HG02973 (cell line): ENCODE results near the gene FSTL4.
"Not testable (repeated sequence)": the region's sequence is repeated elsewhere in the genome, so short reads cannot be mapped to it uniquely, and the experiment has no call there.

ENCODE experiments used
- ATAC-seq: cut with Tn5 transposase; IDR thresholded peaks from one replicate; pipeline ENCODE4 v1.9.1; 2021; ENCODE audit warnings: moderate library complexity; ENCODE audit not compliant: unreplicated experiment

FSTL4 gene

DNA sequence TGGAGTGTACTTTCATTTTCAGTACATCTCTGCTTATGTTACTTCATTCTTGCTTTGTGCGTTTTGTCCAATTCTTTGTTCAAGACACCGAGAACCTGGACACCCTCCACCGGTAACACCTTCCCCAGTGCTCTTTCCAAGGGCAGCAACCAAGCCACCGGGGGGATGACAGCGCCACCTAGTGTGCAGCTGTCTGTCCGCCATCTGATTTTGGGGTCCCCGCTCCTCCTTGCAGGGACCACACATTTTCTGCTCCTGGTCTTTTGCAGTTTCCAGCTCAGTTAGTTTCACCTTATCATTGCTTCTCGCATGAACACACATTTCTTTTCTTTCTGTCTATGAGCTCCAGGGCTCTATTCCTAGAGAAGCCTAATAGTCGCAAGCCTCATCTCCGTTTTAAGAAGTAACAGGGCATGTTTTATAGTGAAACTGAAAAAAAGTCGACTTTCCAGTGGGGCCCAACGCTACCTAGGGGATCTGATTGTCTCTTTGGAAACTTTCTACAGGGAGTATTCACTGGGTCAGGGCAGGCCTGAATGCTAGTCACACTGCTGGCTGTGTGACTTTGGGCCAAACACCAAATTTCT lies 152.1 kb downstream of the FSTL4 start:
- no peak for ATAC-seq

DNA sequence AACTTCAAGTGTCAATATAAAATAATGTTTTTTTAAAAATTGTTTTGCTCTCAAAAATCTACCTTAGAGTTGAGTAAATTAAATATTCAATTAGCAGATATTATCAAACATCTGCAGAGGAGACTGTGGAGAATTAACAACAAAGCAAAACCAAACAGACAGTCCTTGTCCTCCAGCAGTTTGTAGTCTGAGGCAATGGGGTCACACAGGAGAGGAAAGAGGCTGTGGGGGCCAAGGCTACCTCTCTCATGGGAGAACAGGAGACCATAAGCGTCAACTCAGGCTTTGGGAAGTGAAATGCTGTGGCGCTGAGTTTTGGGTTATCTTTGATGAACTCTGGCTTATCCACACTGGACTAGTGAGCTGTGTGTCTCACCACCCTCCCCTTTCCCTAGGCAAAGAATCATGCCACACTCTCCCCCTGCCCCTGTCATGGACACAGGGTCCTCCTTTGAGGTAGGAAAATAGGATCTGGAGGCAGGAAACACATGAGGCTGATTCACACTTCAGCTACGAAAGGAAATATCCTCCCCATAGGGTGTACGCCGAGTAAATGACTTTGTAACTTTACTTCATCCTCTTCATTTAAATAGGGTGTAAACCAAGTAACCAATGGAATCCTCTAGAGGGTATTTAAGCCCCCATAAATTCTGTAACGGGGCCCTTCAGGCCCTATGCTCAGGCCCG lies 152.7 kb downstream of the FSTL4 start:
- no peak for ATAC-seq

DNA sequence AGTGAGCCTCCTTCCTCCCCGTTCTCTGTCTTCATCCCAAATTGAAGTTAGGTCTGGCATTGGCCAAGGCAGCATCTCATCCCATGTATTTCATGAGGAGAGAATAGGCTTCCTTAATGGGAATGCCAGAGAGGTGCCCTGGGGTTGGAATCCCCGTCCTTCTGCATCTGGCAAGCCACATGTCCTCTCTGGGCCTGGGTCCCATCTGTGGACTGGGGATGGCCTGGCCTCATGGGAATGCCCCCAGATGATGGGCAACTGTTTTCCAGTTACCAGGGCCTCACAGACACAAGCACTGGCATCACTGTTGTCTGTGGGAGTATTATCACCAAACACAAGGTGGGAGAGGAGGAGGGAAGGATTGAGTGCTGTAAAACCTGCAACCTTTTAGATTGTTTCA lies 153.9 kb downstream of the FSTL4 start:
- no peak for ATAC-seq

DNA sequence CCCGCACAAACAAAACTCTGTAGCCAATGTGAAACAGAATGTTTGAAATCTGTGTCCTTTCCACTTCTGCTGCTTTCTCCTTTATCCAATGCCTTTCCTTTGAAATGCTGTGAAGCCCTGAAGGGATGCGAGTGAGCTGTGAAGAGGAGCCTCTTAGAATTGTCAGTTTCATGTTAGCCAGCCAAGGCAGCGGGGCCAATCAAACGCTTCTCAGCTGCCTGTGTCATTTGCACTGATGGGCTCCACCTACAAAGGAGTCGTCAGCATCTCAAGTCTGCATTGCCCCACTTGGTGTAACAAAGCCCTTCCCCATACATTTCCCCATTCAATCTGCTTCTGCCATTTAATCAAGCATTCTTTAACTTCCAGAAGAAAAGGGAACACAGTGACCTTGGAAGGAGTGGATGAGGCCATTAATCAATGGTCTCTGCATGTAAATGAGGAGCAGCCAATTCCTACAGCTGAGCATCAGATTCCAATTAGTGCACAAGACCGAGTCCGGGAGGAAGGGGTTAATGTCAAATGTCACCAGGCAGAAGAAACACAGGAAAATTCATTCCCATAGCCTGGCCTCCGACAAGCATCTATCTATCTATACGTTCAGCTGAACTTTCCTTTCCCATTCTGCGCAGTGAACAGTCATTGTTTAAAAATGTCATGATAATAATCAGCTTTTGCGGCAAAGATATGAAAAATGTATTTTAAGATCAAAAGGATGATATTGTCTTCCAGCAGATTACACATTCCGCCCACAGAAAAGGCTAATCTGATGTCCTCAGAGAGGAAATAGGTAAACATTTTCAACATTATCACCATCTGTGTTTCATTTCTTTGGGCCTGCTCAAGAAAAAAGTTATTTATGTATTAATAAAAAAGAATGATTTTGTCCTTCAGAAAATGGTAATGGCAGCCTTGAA lies 154.6 kb downstream of the FSTL4 start:
- no peak for ATAC-seq

DNA sequence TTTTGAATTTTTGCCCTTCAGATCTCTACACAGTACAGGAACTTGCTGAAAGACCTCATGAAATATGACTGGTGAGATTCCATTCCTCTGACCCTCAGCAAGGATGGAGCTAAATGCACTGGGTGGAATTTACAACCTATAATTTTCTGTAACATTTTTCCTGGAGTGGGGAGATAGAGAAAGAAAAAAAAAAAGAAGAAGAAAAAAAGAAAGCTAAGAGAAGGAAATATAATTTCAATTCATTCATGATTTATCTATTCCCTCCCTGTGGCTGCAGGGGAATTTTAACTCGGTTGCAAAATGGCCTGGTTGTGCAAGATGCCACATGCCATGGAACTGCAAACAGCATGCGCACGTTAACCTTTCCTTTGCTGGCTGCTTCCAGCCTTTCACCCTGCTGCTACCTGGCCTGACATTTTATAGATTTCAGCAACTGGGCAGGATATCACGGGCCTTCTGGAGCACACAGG lies 155.4 kb downstream of the FSTL4 start:
- ATAC-seq = no peak

DNA sequence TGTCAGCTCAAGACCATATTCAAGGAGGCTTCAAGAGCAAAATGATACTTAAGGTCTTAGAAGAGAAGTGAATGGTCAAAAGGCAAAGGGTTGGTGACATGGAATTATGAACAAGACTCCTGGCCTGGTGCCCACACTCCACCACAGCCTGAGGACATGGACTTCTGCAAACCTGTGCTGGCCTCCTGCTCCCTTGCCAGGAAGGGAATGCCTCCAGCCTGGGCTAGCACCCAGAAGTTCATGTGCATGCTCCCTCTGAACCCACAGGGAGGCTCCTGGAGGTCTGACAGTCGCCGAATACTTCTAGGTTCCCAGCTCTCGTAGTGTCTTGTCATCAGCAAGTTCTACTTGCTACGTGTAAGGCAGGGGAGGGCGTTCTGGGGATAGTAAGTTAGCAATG lies 156.7 kb downstream of the FSTL4 start:
- no peak for ATAC-seq

DNA sequence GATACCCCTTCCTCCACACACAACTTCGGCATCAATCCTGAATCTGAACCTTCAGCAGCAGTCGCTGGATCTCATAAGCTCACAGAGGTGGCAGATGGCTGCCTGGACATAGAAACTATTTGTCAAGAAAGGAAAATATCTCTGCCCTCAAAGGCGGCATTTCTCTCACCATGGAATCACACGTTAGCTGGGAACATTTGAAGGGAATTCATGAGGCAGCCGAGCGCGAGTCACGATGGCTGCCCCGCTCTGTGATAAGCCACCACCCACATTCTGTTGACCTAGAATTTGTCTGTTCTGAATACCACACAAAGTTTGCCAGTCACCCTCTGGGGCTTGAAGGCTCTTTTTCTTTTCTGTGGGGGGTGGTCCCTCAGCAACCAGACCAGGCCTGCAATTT lies 157.9 kb downstream of the FSTL4 start:
- ATAC-seq = no peak

DNA sequence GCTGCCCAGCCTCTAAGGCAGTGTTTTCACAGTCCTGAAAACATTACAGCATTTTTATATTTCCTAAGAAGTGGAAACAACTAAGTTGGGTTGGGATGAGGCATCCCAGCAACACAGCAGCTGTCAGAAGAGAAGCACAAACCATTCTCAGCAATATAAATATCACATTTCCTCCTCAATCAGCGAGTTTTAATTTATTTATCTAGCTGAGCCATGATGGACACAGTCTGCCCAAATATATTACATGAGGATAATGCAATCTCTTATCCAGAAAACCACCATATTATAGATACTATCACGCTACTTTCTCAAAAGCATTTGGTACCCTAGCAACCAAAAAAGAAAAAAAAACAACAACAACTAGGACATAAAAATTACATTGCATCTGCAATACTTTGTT lies 158.5 kb downstream of the FSTL4 start:
- no peak for ATAC-seq

DNA sequence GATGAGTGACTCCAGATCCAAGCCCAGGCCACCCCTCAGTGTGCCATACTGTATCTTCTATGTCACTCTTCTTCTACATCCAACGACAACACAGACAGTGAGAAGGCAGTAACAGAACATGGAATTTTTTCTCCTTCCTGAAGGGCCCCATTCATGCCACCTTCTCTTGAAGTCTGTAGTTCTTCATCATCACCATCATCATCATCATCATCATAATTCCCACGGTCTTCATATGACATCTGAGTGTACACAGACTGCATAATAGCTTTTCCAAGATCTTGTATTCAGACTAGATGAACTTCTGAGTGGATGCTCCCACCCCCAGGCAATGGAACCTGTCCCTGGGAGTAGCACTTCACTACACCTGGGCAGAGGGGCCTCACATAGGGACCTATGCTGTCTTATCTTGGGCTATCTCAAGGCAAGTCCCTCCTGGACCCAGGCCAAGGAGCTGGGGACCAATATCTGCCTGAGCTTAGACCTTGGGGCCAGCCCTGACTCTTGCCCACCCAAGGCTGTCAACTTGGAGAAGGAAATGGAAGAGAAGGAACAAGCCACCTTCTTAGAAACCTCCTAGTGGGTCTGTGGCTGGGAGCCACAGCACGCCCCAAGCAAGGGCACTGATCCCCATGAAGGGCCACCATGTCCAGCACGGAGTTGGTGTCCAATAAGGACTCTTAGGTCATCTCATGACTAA lies 159.1 kb downstream of the FSTL4 start:
- no peak for ATAC-seq

DNA sequence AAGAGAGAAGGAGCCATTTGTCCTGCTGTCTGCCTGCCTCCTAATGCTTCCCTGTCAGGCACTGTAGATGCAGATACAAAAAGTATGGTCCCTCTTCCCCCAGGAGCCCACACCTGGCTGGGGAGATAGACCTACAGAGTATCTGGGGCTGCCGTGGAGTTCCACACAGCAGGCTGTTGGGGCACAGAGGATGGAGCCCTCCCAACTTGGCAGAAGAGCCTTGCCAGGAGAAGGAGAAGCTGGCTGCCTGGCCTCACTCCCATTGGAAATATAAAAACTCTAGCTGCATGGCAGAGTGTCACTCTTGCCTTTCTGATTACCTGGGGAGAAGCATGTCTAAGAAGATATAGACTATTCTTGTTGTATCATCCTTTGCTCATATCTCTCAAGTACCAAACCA lies 160.4 kb downstream of the FSTL4 start:
- ATAC-seq = no peak

DNA sequence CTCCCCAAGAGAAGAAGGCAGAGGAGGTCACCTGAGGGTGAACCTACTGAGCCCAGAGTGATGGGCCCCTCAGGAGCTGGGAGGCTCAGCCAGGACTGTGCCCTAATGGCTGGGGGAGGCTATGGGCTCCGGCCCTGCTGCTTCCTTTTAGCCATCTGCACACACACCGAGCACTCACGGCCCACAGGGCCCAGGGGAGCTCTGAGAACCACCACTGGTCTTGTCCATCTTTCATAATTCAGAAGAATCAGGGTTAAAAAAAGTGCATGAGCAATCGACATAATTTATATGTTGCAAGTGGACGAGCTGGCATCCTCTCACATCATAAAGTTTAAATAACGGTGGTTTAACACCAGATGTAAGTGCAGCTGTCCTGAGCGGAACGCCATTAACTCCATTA lies 162.1 kb downstream of the FSTL4 start:
- no peak for ATAC-seq

DNA sequence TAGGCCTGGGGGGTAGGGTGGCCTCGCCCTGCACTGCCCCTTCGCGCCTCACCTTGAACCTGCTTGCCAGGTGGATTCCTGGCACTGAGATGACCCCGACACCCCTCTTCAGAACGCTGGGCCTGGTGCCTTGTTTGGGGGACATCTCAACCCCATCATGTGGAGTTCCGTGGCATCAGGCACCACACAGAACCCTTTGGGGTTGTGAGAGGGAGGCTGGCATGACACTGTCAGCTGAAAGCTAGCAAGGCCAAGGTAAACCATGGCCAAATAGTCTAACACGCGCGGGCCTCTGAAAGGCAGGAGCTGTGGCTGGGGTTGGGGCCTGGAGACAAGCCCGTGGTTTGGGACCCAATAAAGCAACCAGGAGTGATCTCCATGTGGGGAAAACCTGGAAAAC lies 163.2 kb downstream of the FSTL4 start:
- ATAC-seq = no peak

DNA sequence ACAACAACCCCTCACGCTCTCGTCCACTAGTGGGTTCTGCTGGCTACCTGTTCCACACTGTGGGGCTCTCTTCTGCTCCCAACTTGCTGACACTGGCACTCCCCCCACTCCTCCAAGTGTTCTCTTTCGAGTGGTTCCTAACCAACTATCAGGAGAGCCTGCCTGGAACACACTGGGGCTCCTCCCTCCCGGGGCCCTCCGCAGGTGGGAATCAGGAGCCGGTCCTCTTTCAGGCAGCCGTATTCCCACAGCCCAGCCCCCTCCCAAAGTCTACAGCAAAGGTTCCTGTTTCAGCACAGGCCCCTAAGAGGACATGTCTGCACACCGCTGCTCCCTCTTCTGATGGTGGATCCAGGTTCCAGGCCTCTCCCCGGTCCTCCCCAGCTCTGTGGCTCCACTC lies 165.9 kb downstream of the FSTL4 start:
- ATAC-seq = no peak

DNA sequence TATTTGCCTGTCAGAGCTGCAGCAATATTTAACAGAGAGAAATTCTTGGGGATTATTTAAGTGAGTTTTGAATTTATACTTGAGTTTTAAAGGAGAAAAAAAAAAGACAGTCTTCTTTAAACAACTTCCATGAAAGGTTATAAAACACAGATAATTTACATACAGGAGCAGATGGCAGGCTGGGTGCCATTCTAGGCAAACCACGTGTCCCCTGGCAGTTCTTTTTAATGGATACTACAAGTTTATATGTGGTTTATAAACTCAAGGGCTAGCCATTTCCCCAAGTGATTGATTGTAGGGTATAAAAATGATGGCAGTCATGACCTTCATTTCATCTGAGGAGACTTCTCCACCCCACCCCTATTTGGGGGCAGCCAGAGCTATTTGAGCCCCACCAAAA lies 166.6 kb downstream of the FSTL4 start:
- ATAC-seq = no peak

DNA sequence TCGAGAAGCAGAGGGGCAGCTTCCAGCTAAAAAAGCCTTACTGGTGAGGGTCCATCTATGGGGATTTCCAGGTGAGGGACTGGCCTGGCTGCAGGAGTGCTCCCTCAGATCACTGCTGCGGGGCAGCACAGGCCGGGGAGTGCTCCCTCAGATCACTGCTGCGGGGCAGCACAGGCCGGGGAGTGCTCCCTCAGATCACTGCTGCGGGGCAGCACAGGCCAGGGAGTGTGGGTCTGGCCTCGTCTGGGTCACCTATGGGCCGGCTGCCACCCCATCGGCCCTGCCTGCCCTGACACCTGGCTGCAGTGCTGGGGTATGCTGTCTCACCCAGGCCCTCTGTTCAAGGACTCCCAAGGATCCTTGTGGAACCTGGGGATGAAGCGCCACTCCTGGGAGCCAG lies 167.1 kb downstream of the FSTL4 start:
- not testable (repeated sequence) for ATAC-seq

DNA sequence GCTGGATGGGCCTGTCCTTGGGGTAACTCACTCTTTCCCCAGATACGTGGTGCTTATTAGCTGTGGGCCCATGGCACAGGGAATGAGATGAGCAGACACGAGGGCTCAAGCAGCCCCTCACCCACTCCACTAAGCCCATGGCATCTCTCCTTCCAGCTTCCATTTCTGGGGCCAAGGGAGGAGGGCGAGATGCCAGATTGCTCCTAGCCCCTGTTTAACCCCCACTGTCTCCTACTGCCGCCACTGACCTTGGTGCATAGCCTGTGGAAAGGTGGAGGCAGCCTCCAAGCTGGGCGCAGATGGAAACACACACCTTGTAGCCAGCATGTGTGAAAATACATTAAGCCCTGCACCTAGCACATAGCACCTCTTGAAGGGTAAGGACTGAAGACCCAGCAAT lies 167.6 kb downstream of the FSTL4 start:
- ATAC-seq = no peak

DNA sequence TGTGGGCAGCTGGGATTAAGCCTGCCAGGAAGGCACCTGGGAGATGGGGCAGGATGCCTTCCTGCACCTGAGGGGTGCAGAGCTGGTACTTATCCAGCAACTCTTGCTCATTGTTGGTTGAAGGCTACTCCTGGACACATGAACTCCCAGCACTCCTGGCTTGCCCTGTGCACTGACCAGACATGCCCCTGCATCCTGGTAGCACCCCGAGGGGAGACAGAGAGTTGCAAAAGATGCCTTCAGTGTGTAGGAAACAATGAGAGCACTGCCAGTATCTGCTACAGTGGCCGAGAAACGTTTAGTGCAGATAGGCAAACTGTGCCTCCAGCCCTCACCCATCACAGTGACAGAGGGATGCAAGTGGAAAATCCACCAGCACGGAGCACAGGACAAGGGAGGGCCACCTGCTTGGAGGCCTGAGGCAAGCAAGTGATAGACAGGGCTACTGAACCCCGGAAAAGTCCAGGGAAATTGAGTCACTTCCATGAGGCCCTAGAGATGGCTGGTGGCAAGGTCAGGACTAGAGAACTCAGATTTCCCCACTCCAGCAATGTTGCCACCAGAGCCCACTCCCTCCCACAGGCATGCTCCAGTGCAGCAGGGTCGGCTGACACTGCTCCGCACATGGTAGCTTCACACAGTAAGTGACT lies 171.1 kb downstream of the FSTL4 start:
- no peak for ATAC-seq

DNA sequence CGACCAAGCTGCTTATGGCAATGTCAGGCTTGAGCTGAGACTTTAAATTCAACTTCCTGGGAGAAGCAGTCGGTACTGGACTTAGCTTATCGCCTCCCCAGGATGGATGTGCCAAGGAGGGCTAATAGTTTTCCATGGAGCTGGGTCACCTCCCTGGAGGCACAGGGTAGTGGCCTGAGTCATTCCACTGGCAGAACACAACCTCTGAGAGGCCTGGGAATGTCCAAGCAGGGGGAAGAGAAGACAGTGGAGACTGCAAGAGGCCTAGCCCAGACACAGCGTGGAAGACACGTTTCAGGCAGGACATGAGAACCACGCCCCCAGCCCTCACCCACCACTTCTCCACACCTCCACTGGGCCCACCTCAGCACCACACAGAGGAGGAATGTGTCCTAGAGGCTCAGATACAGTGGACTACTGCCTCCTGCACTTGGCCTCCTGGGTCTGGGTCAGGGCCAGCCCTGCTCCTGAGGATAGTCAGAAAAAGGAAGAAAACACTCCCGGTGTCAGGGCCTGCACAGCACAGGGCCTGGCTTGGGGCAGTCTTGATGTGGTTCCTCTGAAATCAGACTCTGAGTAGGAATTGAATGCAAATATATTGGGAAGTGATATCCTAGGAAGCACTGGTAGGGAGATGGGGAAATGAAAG lies 171.8 kb downstream of the FSTL4 start:
- ATAC-seq = no peak

DNA sequence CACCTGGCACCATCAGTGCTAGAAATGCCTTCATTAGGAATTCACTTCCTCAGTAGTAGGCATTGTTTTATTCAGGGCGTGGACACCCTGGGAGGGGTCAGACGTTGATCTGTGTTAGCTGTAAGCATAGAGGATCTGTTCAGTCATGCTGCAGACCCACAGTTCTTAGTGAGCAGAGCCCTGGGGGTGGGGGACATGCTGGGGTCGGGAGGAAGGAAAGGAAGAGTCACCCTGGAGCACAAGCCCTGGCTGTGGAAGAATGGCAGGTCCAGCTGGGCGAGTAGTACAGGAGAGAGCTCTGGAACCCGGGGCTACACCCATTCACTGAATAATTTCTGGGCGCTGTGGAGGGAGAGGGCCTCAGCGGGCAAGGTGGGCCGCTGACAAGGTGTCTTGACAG lies 172.5 kb downstream of the FSTL4 start:
- no peak for ATAC-seq

DNA sequence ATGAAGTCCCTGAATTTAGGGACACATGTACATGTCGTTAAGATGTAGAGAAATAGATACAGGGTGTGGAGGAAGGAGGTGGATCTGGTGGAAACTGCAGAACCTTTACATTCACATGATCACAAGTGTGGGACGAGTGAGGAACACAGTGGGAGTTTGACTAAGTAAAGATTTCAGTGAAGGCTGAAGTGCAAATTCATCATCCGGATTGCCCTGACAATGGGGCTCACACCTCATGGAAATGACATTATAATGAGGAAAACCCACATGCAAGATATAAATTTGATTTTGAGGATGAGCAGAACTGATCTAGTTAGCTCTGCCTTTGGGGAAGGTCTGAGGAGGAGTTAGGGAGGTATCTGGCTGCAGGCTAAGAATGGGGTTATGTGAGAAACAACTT lies 173.9 kb downstream of the FSTL4 start:
- ATAC-seq = no peak
